CD4-positive, alpha-beta T cell treated with Interleukin-6 for 4 hours (primary cell): ENCODE results near the gene XPO6.

Source experiments
- DNase-seq: peaks from one replicate; pipeline ENCODE4 v3.0.0-alpha.2; 2020; ENCODE audit warnings: mixed read lengths

XPO6 gene

GRCh38 chr16:28061352-28062101, 150.2 kb downstream of the XPO6 start:
- no peak for DNase-seq

- no peak for DNase-seq
These were observed 151.8 kb downstream of the XPO6 start for GRCh38 chr16:28059841-28060575.

GRCh38 chr16:28058839-28059589, 152.8 kb downstream of the XPO6 start:
- no peak for DNase-seq

- no peak for DNase-seq
These were observed 153.8 kb downstream of the XPO6 start for GRCh38 chr16:28057949-28058348.

- no peak for DNase-seq
These were observed 158.3 kb downstream of the XPO6 start for GRCh38 chr16:28053461-28053860.

- DNase-seq, result no peak
These were observed 159.3 kb downstream of the XPO6 start for GRCh38 chr16:28052274-28053128.

- DNase-seq, result no peak
These were observed 160.3 kb downstream of the XPO6 start for GRCh38 chr16:28051486-28051885.
